GM18873 (cell line): ENCODE data around the gene BMS1.

Experiments
- ATAC-seq: cut with Tn5 transposase; IDR thresholded peaks from one replicate; pipeline ENCODE4 v1.9.1; 2021; ENCODE audit warnings: mild to moderate bottlenecking, moderate library complexity, moderate number of reproducible peaks; ENCODE audit not compliant: unreplicated experiment, low FRiP score

Gene BMS1

GRCh38 chr10:42882597-42882996 lies 100.0 kb downstream of the BMS1 start:
- no peak for ATAC-seq
